ENCODE data around the gene RAB12. TPM values are rescaled to one million over a fixed set of nuclear protein-coding genes. Genes with fewer than 3 reads are reported as not detected.

Gene RAB12
- total and polyA plus RNA-seq, 2 of the 13 experiments (the other 11 are each of a cell fraction or from before 2014, with no cell fraction given), result 9.5 to 25.3 TPM

- TF ChIP-seq IRF1 (CRISPR knock-in tag; IDR thresholded peaks at IDR 0.05; ENCODE audit: low read depth) (no peak), PPARG (CRISPR knock-in tag; conservative IDR thresholded peaks at IDR 0.05) (no peak), SKIL (CRISPR knock-in tag; IDR thresholded peaks at IDR 0.05; ENCODE audit: borderline replicate concordance) (no peak)
Observed at GRCh38 chr18:8561123-8561910, 47.9 kb upstream of the RAB12 start (continued).

GRCh38 chr18:8562070-8562469 lies 47.2 kb upstream of the RAB12 start:
- Histone ChIP-seq H4K20me1 (ENCODE audit: insufficient read depth, low read length) (no peaks in the 10 kb centered on the region), H3K4me2 (ENCODE audit: low read depth, low read length) (no peak overlapping the region), H3K27ac (ENCODE audit: extremely low read length, insufficient read depth, low read length) (no peak overlapping the region), H3K36me3 (replicated peaks in 1 of 2; ENCODE audit: control insufficient read depth in 1 of 2, insufficient read depth in 2 of 2, low read length in 2 of 2) (no peaks in the 10 kb centered on the region), H3K9me3 (ENCODE audit: low read length) (no peaks in the 10 kb centered on the region), H3K27me3 (ENCODE audit: control insufficient read depth in 1 of 2, insufficient read depth in 2 of 2, low read length in 2 of 2) (peaks cover 0 to 13% of the 10 kb centered on the region in 2 experiments; a peak in 1 of 5 replicates), H3K9ac (ENCODE audit: insufficient read depth, low read depth, low read length) (no peak overlapping the region), H3K4me1 (ENCODE audit: insufficient read depth, low read length) (no peaks in the 10 kb centered on the region), H2AFZ (ENCODE audit: low read length) (no peak overlapping the region), H3K79me2 (ENCODE audit: insufficient read depth, low read length) (no peaks in the 10 kb centered on the region), H3K4me3 (replicated peaks in 1 of 3; ENCODE audit: insufficient read depth in 1 of 3, low read depth in 2 of 3, low read length in 3 of 3) (no peak overlapping the region)
- ChIA-PET CTCF (ENCODE audit: low intra/inter-chr PET ratio, low total read pairs) (no interaction called here), POLR2A (no interaction called here)
- intact Hi-C loops (cut with micrococcal nuclease; ENCODE audit: unreplicated experiment) (no loop called here), in situ Hi-C loops (cut with HindIII; ENCODE audit: extremely low pct_ligation_motif_present, low pct_unique_long_range_greater_than_20kb) (no loop called here)
- 33% methylated on average over 6 of the region's 6 CpGs for WGBS (ENCODE audit: low lambda C conversion rate)
- ATAC-seq (no peak), FAIRE-seq (no peak), DNase-seq (ENCODE audit: low spot score) (no peak)
- no TSS peak for BruUV-seq (replicated peaks)
- no peak for TF ChIP-seq NR0B2 (CRISPR knock-in tag; IDR thresholded peaks at IDR 0.05)
- no peak for TF ChIP-seq FOXK2 (IDR thresholded peaks at IDR 0.05)
- TF ChIP-seq MYNN (CRISPR knock-in tag; IDR thresholded peaks at IDR 0.05; ENCODE audit: low read depth), result no peak
- no peak for TF ChIP-seq ZNF512 (CRISPR knock-in tag; IDR thresholded peaks at IDR 0.05)
- TF ChIP-seq BATF2 (CRISPR knock-in tag; IDR thresholded peaks at IDR 0.05), result no peak
- TF ChIP-seq PHF8 (CRISPR knock-in tag; IDR thresholded peaks at IDR 0.05), result no peak
- no peak for TF ChIP-seq ZNF296 (CRISPR knock-in tag; conservative IDR thresholded peaks at IDR 0.05)
- no peak for TF ChIP-seq ZFY (CRISPR knock-in tag; IDR thresholded peaks at IDR 0.05)
- no peak for TF ChIP-seq ZNF576 (CRISPR knock-in tag; IDR thresholded peaks at IDR 0.05)
- no peak for TF ChIP-seq ZNF276 (CRISPR knock-in tag; IDR thresholded peaks at IDR 0.05; ENCODE audit: low read depth)
- TF ChIP-seq SOX5 (CRISPR knock-in tag; IDR thresholded peaks at IDR 0.05; ENCODE audit: borderline replicate concordance), result no peak

Measured in HepG2 (cell line).